ENCODE data around the gene CCR5AS.
A peak's percentile ranks its signal among the peaks of the same experiment; 100 is the strongest.

CCR5AS gene

DNA sequence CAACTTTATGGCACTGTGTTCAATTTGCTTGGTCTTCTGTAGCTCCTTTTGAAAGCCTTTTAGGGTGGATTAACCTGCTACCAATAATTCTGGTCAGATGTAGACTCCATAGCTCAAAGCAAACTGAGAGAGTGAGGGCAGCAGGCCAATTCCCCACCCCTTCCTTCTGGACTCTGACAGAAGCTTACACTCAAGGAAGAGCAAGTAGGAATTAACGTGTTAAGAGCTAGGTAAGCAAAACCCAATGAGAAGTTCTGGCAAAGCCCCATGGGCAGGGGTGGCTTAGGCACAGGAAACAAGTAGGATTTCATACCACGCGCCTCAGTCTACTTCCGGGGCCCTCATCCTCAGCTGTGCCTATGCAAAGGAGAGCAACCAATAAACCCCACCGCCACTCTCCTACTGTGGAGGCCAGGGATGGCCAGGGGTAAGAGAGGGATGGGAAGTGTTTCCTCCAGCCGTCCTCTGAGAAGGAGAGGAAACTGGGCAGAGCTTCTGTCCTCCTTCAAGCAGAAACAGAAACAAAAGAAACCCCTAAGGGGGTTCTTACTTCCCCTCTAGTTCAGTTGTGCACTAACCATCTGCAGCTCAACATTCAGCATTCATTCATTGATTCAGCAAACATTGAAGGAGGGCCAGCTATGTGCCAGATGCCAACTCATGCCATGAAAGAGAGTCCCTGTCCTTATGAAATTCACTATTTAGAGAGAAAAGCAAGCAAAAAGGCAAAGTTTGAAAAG, 23.5 kb downstream of the CCR5AS start:
- H3K9me3 Mint-ChIP-seq = no peaks in the 10 kb centered on the region
- no peaks in the 10 kb centered on the region for H3K27me3 Mint-ChIP-seq
- H3K27ac Mint-ChIP-seq = no peak overlapping the region
- DNase-seq (no peak), ATAC-seq (no peak)
- peaks cover 40% of the 10 kb centered on the region for H3K4me1 Mint-ChIP-seq
- H3K4me3 Mint-ChIP-seq = no peak overlapping the region

DNA sequence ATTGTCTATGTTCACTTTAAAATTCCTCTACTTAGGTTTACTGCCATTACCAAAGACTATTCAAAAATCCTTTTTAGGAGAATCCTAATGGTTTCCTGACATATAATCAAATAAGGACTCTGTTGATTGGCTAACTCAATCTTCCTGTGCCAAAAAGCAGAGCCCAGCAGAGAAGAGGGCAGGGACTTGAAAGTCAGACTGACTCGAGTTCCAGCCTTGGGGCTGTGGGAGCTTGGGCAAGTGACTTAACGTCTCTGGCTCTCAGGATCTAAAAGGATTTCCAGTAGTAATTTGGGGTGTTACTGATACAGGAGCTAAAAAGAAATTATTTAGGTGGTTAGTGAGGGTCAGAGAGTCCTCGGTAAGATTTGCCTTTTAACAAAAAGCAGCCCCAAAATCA, 25.2 kb downstream of the CCR5AS start:
- no peaks in the 10 kb centered on the region for H3K9me3 Mint-ChIP-seq
- H3K4me1 Mint-ChIP-seq = peaks cover 40% of the 10 kb centered on the region
- ATAC-seq (no peak), DNase-seq (no peak)
- H3K27ac Mint-ChIP-seq = no peak overlapping the region
- H3K4me3 Mint-ChIP-seq = no peak overlapping the region
- no peaks in the 10 kb centered on the region for H3K27me3 Mint-ChIP-seq

DNA sequence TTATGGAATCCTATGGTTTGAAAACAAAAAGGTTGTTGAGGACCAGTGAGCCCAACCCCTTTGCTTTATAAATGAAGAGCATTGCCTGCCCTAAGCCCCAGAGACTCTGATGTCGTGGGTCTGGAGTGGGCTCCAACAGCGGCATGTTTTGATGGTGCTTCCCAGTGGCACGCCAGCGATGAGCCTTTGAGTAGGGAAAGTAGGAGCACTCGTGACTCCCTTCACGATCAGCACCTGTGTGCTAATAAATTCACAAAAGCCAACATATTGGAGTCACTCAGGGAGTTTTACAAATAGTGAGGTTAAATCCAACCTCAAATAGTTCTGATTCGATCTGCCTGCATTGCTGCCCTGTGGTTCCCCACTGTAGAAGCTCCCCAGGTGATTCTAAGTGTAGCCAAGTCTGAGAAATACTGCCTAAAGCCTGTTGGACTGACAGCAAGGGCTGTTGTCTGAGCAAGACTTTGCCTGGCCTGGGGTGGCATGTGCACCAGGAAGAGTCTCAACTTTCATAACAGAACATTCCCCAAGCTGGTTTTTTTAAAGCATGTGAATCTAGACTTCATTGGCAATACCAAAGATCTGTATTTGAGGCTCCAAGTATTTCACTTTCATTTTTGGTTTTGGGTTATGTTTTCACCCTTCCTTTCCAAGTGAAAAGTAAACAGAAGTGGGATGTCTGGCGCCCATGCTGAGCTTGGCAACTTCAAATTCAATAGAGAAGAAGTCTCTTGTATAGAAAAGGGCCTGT, 26.2 kb downstream of the CCR5AS start:
- Mint-ChIP-seq H3K4me1 (peaks cover 36% of the 10 kb centered on the region), H3K4me3 (no peak overlapping the region), H3K27me3 (no peaks in the 10 kb centered on the region), H3K27ac (no peak overlapping the region), H3K9me3 (no peaks in the 10 kb centered on the region)
- ATAC-seq (no peak), DNase-seq (no peak)

DNA sequence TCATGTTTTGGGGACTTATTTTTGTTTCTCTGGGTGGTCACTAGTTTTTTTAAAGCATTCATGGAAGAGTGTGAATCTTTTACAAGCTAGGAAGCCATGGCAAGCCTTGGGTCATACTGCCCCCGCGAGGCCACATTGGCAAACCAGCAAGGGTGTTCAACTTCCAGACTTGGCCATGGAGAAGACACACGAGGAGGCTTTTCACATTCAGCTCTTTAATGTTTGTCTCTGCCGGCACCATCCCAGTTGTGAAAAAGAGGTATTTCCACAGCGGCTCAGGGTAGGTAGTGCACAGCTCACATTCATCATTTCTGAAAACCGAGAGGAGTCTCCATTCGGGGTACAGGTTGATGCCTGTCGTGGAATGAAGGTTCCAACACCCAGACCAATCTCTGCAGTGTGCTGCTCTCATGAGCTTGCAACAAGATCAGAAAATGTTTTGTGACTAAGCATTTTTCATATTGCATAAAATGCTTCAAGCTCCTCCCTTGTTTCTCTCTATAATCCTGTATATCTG, 28.4 kb downstream of the CCR5AS start:
- Mint-ChIP-seq H3K4me1 (peaks cover 36% of the 10 kb centered on the region), H3K9me3 (no peaks in the 10 kb centered on the region), H3K27me3 (peaks cover 15% of the 10 kb centered on the region), H3K27ac (no peak overlapping the region), H3K4me3 (no peak overlapping the region)
- ATAC-seq (peak; percentile 62), DNase-seq (peak; percentile 49 to 62)

DNA sequence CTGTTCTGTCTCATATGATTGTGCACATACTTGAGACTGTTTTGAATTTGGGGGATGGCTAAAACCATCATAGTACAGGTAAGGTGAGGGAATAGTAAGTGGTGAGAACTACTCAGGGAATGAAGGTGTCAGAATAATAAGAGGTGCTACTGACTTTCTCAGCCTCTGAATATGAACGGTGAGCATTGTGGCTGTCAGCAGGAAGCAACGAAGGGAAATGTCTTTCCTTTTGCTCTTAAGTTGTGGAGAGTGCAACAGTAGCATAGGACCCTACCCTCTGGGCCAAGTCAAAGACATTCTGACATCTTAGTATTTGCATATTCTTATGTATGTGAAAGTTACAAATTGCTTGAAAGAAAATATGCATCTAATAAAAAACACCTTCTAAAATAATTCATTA, 31.1 kb downstream of the CCR5AS start:
- Mint-ChIP-seq H3K4me3 (no peak overlapping the region), H3K27me3 (peaks cover 23% of the 10 kb centered on the region), H3K27ac (no peak overlapping the region)

DNA sequence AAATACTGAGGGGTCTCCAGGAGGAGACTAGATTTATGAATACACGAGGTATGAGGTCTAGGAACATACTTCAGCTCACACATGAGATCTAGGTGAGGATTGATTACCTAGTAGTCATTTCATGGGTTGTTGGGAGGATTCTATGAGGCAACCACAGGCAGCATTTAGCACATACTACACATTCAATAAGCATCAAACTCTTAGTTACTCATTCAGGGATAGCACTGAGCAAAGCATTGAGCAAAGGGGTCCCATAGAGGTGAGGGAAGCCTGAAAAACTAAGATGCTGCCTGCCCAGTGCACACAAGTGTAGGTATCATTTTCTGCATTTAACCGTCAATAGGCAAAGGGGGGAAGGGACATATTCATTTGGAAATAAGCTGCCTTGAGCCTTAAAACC, 31.6 kb downstream of the CCR5AS start:
- Mint-ChIP-seq H3K27me3 (peaks cover 23% of the 10 kb centered on the region), H3K4me3 (no peak overlapping the region), H3K4me1 (peaks cover 28% of the 10 kb centered on the region), H3K9me3 (no peaks in the 10 kb centered on the region), H3K27ac (no peak overlapping the region)
- no peak for DNase-seq
- ATAC-seq = peak; percentile 80

More for the DNA sequence above, 31.1 kb downstream of the CCR5AS start:
- Mint-ChIP-seq H3K9me3 (no peaks in the 10 kb centered on the region), H3K4me1 (peaks cover 28% of the 10 kb centered on the region)
- no peak for DNase-seq
- no peak for ATAC-seq

DNA sequence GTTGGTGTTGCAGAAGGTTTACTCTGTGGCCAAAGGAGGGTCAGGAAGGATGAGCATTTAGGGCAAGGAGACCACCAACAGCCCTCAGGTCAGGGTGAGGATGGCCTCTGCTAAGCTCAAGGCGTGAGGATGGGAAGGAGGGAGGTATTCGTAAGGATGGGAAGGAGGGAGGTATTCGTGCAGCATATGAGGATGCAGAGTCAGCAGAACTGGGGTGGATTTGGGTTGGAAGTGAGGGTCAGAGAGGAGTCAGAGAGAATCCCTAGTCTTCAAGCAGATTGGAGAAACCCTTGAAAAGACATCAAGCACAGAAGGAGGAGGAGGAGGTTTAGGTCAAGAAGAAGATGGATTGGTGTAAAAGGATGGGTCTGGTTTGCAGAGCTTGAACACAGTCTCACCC, 32.1 kb downstream of the CCR5AS start:
- Mint-ChIP-seq H3K4me3 (no peak overlapping the region), H3K4me1 (peaks cover 33% of the 10 kb centered on the region), H3K27me3 (peaks cover 23% of the 10 kb centered on the region), H3K9me3 (no peaks in the 10 kb centered on the region), H3K27ac (no peak overlapping the region)
- ATAC-seq = no peak
- no peak for DNase-seq

DNA sequence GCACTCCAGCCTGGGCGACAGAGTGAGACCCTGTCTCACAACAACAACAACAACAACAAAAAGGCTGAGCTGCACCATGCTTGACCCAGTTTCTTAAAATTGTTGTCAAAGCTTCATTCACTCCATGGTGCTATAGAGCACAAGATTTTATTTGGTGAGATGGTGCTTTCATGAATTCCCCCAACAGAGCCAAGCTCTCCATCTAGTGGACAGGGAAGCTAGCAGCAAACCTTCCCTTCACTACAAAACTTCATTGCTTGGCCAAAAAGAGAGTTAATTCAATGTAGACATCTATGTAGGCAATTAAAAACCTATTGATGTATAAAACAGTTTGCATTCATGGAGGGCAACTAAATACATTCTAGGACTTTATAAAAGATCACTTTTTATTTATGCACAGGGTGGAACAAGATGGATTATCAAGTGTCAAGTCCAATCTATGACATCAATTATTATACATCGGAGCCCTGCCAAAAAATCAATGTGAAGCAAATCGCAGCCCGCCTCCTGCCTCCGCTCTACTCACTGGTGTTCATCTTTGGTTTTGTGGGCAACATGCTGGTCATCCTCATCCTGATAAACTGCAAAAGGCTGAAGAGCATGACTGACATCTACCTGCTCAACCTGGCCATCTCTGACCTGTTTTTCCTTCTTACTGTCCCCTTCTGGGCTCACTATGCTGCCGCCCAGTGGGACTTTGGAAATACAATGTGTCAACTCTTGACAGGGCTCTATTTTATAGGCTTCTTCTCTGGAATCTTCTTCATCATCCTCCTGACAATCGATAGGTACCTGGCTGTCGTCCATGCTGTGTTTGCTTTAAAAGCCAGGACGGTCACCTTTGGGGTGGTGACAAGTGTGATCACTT, 34.1 kb downstream of the CCR5AS start:
- Mint-ChIP-seq H3K9me3 (no peaks in the 10 kb centered on the region), H3K27ac (no peak overlapping the region), H3K4me1 (peaks cover 53% of the 10 kb centered on the region), H3K27me3 (peaks cover 23% of the 10 kb centered on the region), H3K4me3 (no peak overlapping the region)
- ATAC-seq (no peak), DNase-seq (peak in 1 of 2 donors; percentile 30)

DNA sequence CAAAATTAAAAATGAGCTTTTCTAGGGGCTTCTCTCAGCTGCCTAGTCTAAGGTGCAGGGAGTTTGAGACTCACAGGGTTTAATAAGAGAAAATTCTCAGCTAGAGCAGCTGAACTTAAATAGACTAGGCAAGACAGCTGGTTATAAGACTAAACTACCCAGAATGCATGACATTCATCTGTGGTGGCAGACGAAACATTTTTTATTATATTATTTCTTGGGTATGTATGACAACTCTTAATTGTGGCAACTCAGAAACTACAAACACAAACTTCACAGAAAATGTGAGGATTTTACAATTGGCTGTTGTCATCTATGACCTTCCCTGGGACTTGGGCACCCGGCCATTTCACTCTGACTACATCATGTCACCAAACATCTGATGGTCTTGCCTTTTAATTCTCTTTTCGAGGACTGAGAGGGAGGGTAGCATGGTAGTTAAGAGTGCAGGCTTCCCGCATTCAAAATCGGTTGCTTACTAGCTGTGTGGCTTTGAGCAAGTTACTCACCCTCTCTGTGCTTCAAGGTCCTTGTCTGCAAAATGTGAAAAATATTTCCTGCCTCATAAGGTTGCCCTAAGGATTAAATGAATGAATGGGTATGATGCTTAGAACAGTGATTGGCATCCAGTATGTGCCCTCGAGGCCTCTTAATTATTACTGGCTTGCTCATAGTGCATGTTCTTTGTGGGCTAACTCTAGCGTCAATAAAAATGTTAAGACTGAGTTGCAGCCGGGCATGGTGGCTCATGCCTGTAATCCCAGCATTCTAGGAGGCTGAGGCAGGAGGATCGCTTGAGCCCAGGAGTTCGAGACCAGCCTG, 35.1 kb downstream of the CCR5AS start:
- Mint-ChIP-seq H3K27ac (no peak overlapping the region), H3K9me3 (no peaks in the 10 kb centered on the region), H3K4me3 (no peak overlapping the region), H3K4me1 (peaks cover 54% of the 10 kb centered on the region), H3K27me3 (peaks cover 25% of the 10 kb centered on the region)
- DNase-seq (no peak), ATAC-seq (no peak)

DNA sequence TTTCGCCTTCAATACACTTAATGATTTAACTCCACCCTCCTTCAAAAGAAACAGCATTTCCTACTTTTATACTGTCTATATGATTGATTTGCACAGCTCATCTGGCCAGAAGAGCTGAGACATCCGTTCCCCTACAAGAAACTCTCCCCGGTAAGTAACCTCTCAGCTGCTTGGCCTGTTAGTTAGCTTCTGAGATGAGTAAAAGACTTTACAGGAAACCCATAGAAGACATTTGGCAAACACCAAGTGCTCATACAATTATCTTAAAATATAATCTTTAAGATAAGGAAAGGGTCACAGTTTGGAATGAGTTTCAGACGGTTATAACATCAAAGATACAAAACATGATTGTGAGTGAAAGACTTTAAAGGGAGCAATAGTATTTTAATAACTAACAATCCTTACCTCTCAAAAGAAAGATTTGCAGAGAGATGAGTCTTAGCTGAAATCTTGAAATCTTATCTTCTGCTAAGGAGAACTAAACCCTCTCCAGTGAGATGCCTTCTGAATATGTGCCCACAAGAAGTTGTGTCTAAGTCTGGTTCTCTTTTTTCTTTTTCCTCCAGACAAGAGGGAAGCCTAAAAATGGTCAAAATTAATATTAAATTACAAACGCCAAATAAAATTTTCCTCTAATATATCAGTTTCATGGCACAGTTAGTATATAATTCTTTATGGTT, 35.9 kb downstream of the CCR5AS start, which contains the start of gene CCR5:
TSS of gene CCR5 (plus strand) at position 108 of the 680 bp plus-strand sequence. CDS start 1,957 bp downstream, outside the sequence.
- Mint-ChIP-seq H3K4me3 (peak within 1 kb of the TSS; percentile 22 to 73), H3K4me1 (peaks cover 61% of the 10 kb centered on the region), H3K27ac (peak within 1 kb of the TSS; percentile 86 to 96), H3K9me3 (no peaks in the 10 kb centered on the region), H3K27me3 (peaks cover 32% of the 10 kb centered on the region)
- peak; percentile 44 for ATAC-seq
- DNase-seq = peak in 1 of 2 donors; percentile 41

DNA sequence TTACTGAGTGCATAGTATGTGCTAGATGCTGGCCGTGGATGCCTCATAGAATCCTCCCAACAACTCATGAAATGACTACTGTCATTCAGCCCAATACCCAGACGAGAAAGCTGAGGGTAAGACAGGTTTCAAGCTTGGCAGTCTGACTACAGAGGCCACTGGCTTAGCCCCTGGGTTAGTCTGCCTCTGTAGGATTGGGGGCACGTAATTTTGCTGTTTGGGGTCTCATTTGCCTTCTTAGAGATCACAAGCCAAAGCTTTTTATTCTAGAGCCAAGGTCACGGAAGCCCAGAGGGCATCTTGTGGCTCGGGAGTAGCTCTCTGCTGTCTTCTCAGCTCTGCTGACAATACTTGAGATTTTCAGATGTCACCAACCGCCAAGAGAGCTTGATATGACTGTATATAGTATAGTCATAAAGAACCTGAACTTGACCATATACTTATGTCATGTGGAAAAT, 37.2 kb downstream of the CCR5AS start:
- peak overlapping the region; percentile 22 to 73 for H3K4me3 Mint-ChIP-seq
- H3K27me3 Mint-ChIP-seq = peaks cover 30% of the 10 kb centered on the region
- peak overlapping the region; percentile 86 to 96 for H3K27ac Mint-ChIP-seq
- H3K9me3 Mint-ChIP-seq = no peaks in the 10 kb centered on the region
- peaks cover 52% of the 10 kb centered on the region for H3K4me1 Mint-ChIP-seq
- peak; percentile 60 to 75 for DNase-seq
- peak; percentile 92 for ATAC-seq

DNA sequence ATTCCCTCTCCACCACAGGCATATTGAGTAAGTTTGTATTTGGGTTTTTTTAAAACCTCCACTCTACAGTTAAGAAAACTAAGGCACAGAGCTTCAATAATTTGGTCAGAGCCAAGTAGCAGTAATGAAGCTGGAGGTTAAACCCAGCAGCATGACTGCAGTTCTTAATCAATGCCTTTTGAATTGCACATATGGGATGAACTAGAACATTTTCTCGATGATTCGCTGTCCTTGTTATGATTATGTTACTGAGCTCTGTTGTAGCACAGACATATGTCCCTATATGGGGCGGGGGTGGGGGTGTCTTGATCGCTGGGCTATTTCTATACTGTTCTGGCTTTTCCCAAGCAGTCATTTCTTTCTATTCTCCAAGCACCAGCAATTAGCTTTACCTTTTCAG, 37.7 kb downstream of the CCR5AS start:
- H3K4me3 Mint-ChIP-seq = peak overlapping the region; percentile 22 to 73
- H3K27ac Mint-ChIP-seq = peak overlapping the region; percentile 15 to 65
- peaks cover 47% of the 10 kb centered on the region for H3K4me1 Mint-ChIP-seq
- ATAC-seq = no peak
- no peak for DNase-seq
- peaks cover 25% of the 10 kb centered on the region for H3K27me3 Mint-ChIP-seq
- no peaks in the 10 kb centered on the region for H3K9me3 Mint-ChIP-seq

DNA sequence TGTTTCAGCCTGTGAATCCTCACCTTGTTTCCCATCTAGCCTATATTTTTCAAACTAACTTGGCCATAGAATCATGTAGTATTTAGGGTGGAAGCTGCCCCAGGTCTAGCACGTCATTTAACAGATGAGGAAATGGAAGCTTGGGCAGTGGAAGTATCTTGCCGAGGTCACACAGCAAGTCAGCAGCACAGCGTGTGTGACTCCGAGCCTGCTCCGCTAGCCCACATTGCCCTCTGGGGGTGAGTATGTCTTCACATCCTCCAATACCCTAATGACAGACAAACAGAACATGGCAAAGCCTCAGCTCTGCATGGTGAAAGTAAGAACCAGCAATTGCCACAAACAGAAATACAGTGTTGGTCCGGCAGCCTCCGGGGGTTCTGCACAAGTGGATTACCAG, 38.3 kb downstream of the CCR5AS start:
- ATAC-seq = no peak
- peaks cover 23% of the 10 kb centered on the region for H3K27me3 Mint-ChIP-seq
- no peaks in the 10 kb centered on the region for H3K9me3 Mint-ChIP-seq
- no peak overlapping the region for H3K4me3 Mint-ChIP-seq
- H3K27ac Mint-ChIP-seq = no peak overlapping the region
- peaks cover 47% of the 10 kb centered on the region for H3K4me1 Mint-ChIP-seq
- peak; percentile 33 to 35 for DNase-seq

DNA sequence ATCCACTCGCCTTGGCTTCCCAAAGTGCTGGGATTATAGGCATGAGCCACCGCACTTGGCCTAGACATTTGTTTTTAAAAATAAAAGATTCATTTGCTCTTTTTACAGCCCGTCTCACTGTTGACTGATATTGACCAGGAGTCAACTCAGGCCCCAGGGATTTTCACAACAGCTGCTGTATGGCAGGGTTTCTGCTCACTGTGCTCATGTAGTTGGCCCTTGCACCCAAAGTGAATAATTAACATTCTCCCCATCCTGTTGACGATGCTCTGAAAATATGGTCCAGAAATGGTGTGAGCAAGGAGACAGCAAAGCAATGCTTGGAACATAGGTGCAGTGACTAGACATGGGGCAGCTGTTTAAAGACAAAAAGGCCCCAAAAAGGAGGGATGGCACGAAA, 39.1 kb downstream of the CCR5AS start:
- Mint-ChIP-seq H3K27me3 (peaks cover 16% of the 10 kb centered on the region), H3K27ac (no peak overlapping the region), H3K4me1 (peaks cover 47% of the 10 kb centered on the region), H3K9me3 (no peaks in the 10 kb centered on the region), H3K4me3 (no peak overlapping the region)
- no peak for DNase-seq
- no peak for ATAC-seq
